Hematopoietic multipotent progenitor cell treated with erythropoietin and hydrocortisone succinate and interleukin-3 and kit ligand, for 17 days (in vitro differentiated cells): Measurements from ENCODE around the gene CSNK1A1.
A peak's percentile ranks its signal among the peaks of the same experiment; 100 is the strongest.
"Not testable (repeated sequence)": the region's sequence is repeated elsewhere in the genome, so short reads cannot be mapped to it uniquely, and the experiment has no call there.

Source experiments
- DNase-seq: peaks from one replicate; pipeline ENCODE4 v3.0.0-alpha.2; 2015; ENCODE audit warnings: low spot score

The CSNK1A1 gene

GRCh38 chr5:149572576-149573231 lies 21.5 kb upstream of the CSNK1A1 start:
- no peak for DNase-seq

- no peak for DNase-seq
Measured at GRCh38 chr5:149572170-149572569, 20.9 kb upstream of the CSNK1A1 start.

GRCh38 chr5:149567226-149567625 lies 16.0 kb upstream of the CSNK1A1 start:
- DNase-seq: no peak

- peak; percentile 88 for DNase-seq
Measured at GRCh38 chr5:149564542-149565140, 13.4 kb upstream of the CSNK1A1 start.

GRCh38 chr5:149563466-149563865 lies 12.2 kb upstream of the CSNK1A1 start:
- no peak for DNase-seq

GRCh38 chr5:149561848-149562247 lies 10.6 kb upstream of the CSNK1A1 start:
- DNase-seq: no peak

GRCh38 chr5:149559706-149560105 lies 8.5 kb upstream of the CSNK1A1 start:
- DNase-seq: no peak

- DNase-seq: no peak
Measured at GRCh38 chr5:149552553-149553160, 1.4 kb upstream of the CSNK1A1 start.

GRCh38 chr5:149552038-149552494 lies 827 bp upstream of the CSNK1A1 start:
- DNase-seq: no peak

- DNase-seq: peak; percentile 65
Measured at GRCh38 chr5:149550594-149551226, 529 bp downstream of the CSNK1A1 start.

- DNase-seq: no peak
Measured at GRCh38 chr5:149550268-149550583, 1.0 kb downstream of the CSNK1A1 start.

- DNase-seq: peak; percentile 65
Measured at GRCh38 chr5:149549461-149550267, 1.6 kb downstream of the CSNK1A1 start.

- no peak for DNase-seq
Measured at GRCh38 chr5:149546974-149547373, 4.3 kb downstream of the CSNK1A1 start.

GRCh38 chr5:149545327-149545726 lies 5.9 kb downstream of the CSNK1A1 start:
- no peak for DNase-seq

- no peak for DNase-seq
Measured at GRCh38 chr5:149544028-149544420, 7.2 kb downstream of the CSNK1A1 start.

GRCh38 chr5:149543361-149544027 lies 7.7 kb downstream of the CSNK1A1 start:
- DNase-seq: peak; percentile 43

GRCh38 chr5:149541893-149542292 lies 9.3 kb downstream of the CSNK1A1 start:
- DNase-seq: no peak

- DNase-seq: no peak
Measured at GRCh38 chr5:149540089-149540488, 11.2 kb downstream of the CSNK1A1 start.

- no peak for DNase-seq
Measured at GRCh38 chr5:149537374-149537975, 13.8 kb downstream of the CSNK1A1 start.

GRCh38 chr5:149535787-149536186 lies 15.5 kb downstream of the CSNK1A1 start:
- not testable (repeated sequence) for DNase-seq

GRCh38 chr5:149532413-149532812 lies 18.8 kb downstream of the CSNK1A1 start:
- no peak for DNase-seq
